CD4-positive, alpha-beta T cell treated with Interleukin-17A for 1 hour (primary cell): ENCODE measurements around the gene FOXN4.
"Not testable (repeated sequence)": the region's sequence is repeated elsewhere in the genome, so short reads cannot be mapped to it uniquely, and the experiment has no call there.

Source experiments
- DNase-seq: peaks from one replicate; pipeline ENCODE4 v3.0.0-alpha.2; 2020

FOXN4 gene, protein sequence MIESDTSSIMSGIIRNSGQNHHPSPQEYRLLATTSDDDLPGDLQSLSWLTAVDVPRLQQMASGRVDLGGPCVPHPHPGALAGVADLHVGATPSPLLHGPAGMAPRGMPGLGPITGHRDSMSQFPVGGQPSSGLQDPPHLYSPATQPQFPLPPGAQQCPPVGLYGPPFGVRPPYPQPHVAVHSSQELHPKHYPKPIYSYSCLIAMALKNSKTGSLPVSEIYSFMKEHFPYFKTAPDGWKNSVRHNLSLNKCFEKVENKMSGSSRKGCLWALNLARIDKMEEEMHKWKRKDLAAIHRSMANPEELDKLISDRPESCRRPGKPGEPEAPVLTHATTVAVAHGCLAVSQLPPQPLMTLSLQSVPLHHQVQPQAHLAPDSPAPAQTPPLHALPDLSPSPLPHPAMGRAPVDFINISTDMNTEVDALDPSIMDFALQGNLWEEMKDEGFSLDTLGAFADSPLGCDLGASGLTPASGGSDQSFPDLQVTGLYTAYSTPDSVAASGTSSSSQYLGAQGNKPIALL

DNA sequence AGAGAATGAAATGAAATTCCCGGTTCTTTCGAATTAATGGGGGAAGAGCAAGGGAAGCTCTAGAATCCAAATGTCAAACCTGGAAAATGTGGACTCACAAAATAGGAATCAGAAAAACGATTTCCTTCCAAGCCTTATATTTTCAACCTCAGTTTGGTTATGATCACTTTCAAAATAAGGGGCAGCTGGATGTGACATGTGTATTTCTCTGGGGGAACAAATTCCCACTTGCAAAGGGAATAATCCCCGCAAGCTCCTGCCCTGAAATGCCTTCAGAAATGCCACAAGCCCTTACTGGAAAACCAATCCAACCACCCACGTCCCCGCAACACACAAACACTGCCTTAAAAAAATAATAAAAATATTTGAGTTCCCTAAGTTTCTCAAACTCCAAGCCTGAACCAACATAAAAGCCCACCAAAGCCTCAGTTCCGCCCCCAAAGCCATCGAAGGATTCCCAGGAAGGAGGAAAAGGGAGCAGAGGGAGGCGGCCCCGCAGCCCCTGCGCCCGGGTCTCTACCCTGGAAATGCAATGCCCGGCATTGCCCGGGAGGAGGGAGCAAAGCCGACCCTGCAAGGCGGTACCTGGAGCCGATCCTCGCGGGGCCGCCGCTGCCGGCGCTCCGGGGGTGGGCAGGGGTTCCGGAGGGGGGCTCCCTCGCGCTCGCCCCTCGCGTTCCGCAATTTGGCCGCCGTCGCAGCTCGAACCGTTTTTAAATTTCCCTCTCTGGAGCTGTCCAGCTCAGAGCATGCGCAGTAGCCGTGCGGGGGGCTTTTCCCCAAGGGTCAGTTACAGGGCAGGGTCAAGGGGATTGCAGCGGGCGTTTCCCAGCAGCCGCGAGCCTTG, at the start of gene FOXN4:
TSS of gene FOXN4 (minus strand) at position 751 of the 847 bp plus-strand sequence. CDS start 963 bp downstream, outside the sequence.
- no peak for DNase-seq

DNA sequence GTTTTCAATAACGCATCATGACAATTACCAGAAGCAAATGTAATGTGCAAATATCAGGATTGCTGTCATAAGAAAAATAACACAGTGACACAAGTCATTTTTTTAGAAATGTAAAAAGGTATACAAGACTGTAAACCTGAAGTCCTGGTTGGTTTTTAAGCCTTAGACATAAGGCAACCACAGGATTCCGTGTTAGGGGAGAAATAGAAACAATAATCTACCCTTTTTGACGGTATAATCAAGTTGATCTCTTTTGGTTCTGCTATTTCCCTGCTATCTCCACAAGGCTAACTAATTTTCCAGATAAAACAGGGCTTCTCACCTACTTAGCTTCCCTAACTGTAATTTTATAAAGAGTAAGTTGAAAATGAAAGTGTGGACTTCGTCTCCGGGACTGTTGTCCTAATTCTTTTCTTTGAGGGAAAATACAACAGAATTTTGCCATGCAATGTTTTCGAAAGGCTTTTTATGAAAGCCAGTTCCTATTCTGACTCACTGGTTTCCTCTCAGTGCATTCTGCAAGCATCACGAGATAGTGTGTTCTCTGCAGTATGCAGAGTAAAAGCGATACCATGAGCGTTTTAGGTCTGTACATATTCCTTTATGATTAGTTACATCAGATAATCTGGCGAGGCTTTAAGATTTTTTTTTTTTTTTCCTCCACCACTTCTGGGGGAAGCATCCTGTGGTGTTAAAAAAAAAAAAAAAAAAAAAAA, 49.2 kb upstream of the FOXN4 start:
- no peak for DNase-seq

DNA sequence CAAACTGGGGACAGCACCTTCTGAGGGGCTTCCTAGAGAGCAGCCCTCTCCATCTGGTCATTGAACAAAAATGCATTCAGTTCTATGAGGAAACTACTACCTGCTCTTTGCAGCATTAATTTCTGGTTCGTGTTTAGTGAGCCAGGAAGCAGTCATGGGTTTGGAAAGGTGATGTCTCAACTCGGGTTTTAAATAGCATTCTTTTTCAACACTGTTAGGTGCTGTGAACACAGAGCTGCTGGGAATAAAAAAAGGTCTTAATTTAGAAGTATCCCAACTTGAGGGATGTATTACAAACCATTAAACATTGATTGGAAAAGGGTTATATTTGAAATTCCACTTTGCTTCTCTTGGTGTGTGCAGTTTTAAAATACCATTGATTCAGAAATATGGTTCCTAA, 47.9 kb upstream of the FOXN4 start:
- DNase-seq: no peak

DNA sequence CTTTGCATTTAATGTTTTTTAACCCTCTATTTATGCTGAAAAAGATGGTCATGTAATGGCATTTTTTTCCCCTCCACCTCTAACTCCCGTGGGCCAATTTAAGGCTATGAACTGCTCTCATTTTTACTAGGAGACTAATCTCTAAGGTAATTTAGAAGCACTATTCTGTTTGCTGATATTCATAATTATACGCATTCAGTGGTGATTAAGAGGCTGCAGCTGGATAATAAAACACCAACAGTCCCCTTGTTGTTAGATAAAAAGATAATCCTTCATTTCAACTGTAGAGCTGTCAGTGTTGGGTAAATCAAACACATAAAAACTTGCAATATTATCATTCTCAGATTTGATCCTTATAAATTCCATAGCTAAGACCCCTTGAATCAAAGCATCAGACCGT, 47.5 kb upstream of the FOXN4 start:
- DNase-seq: no peak

DNA sequence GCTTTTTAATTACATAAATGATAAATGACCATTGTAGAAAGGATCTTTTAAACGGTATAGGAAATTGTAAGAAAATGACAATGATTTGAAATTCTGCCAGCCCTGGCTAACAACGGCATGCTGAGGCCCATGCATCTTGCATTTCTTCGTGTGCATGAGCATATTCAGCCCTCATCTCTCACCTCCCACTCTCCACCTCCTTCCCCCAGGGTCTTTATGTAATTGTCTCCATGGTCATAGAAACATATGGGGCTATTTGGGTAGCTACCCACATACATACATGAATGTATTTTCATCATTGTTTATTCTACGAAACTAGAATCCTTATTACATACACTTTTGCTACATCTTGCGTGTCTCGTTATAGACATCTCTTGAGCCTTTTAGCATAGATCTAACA, 43.1 kb upstream of the FOXN4 start:
- no peak for DNase-seq

DNA sequence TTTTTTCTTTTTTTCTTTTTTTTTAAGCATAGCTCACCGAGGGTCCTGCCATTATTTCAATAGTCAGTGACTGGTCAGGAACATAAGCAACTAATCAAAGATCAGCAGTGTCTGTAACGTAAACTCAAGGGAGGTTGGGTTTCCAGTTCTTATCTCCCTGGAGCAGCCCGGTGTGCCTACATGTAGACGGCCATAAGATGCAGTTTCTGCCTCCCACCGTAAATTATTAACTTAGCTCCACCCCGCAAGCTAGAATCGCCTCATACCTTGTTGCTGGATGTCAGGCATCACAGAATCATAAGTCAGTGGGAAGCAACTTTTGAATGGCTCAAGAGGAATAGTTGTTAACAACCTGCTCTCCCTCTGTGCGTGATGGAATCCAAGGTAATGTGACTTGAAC, 38.5 kb upstream of the FOXN4 start, which contains the start of gene MYO1H:
TSS of gene MYO1H (plus strand) at position 312 of the 400 bp plus-strand sequence. CDS start at position 373, 61 bp downstream.
- DNase-seq: no peak

DNA sequence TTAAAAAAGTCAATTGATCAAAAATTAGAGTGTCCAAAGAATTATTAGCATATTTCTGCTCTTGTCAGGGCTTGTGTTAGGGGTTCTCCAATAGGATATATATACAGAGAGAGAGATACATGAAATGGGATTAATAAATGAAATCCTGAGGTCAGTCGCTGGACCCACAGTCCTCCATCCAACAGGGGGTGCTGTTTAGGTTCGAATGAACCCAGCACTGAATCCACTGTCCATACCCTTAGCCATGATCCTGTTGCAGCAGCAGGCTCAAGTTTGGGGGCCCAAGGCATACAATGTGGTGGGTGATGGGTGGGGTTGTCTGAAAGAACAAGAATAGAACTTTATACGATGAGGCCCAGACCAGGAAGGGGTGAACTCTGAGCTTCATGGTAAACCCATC, 37.8 kb upstream of the FOXN4 start:
- no peak for DNase-seq

DNA sequence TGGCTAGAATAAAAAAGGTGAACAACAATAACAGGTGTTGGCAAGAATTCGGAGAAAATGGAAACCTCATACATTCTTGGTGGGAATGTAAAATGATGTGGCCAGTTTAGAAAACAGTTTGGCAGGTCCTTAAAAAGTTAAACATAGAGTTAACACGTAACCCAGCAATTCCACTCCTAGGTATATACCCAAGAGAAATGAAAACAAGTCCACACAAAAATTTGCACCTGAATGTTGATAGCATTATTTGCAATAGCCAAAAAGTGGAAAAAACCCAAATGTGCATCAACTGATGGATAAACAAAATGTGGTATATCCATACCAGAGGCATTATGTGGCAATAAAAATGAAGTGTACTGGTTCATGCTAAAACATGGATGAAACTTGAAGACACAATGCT, 36.3 kb upstream of the FOXN4 start:
- no peak for DNase-seq

DNA sequence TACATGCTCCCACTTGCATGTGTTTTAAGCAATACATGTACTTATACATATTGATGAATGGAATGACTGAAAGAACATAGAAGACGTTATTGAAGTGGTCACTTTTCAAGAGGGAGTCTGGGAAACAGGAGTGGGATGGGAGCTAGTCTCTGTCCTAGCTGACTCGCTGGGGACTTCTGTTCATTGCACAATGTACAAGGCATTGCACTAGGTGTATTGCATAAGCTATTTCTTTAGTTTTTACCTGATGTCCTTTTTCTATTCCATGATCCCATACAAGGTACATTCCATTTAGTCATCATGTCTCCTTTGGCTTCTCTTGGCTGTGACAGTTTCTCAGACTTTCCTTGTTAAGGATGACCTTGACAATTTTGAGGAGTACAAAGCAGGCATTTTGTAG, 34.6 kb upstream of the FOXN4 start:
- no peak for DNase-seq

DNA sequence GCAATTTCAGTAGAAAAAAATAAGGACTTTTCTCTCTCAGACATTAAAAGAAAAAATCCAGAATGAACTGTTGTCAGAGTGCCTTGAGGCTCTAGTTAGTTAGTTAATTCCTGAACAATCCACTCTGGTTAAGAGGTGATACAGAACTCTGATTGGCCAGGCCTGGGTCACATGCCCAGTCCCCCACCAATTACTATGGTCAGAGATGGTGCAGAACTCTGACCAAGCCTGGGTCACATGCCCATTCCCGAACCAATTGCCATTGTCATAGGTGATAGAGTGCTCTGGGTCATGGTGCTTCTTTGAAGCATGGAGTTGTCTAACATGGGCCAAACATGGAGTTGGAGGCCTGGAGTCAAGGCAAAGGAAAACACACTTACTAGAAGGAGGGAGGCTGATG, 27.5 kb upstream of the FOXN4 start:
- no peak for DNase-seq

DNA sequence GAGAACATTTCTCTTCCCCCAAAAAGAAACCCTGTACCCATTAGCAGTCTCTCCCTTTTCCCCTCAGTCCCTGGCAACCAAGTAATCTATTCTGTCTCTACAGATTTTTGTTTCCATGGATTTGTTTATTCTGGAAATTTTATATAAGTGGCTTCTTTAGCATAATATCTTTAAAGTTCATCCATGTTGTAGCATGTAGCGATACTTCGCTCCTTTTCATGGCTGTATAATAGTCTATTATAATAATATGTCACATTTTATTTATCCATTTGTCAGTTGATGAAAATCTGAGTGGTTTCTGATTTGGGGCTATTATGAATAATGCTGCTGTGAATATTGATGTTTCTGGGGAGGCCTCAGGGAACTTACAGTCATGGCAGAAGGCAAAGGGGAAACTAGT, 25.8 kb upstream of the FOXN4 start:
- no peak for DNase-seq

DNA sequence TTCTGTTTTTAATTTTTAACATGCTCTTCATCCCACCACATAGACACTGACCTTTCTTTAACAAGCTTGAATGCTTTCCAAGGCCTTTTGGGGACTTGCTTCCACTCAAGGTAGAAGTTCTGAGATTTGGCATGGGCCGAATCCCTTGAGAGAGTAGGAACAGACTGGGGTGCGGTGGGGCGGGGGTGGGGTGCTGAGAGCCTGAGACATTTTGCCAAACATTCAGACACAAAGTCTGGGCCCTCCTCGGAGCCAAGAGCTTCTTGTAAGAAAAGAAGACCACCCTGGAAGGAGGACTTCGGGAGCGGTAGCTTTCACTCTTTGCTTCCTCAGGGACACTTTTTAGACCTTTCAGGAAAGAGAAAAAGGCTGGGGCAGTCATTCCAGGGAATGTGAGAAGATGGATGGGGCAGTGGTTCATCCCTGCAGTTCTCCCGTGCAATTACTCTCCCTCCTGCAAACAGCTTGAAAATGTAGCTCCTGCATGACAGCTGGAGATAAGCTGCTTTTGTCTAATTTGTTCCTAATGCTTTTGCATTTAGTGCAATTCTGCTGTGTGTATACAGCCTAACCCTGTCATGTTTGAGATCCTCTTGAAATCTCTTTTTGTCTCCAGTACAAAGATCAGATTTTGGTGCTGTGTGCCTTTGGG, 22.3 kb upstream of the FOXN4 start:
- DNase-seq: no peak

DNA sequence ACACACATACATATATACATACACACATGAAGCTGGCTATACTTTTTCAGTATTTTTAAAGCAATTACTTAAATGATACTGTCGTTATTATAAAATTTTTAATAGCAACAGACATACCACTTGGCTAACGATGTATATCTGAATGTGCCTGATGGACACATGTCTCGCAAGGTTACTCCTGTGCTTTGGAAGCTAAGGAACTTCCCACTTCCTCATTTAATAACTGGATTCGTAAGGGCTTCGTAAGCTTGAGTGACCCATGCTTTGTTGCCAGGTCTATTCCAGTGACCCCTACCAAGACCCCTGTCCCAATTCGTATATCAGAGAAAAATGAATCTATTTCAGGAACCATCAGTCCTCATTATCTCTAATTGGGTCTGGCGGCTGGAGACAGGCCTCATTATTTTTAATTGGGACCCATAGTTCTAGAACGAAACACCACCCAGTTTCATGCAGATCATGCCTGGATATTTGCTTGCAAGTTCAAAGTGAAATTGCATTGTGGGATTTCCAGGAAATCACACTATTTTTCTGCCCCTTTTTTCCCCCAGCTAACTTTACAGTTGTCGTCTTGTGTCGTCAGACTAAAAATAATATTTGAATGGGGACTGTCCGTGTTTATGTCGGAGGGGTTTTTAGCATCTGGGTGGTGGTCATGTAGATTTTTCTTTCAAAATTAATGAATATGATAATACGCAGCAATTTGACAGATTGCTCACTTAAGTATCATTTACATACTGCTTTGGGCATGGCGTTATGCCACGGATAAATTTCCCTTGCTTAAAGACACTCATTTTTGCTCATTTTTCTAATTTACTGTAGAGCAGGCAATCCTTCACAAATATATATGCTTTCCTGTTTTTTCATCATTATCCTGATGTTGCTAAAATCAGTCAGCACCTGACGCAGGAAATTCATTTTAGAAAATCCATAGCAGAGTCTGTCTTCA, 21.5 kb upstream of the FOXN4 start:
- DNase-seq: no peak

DNA sequence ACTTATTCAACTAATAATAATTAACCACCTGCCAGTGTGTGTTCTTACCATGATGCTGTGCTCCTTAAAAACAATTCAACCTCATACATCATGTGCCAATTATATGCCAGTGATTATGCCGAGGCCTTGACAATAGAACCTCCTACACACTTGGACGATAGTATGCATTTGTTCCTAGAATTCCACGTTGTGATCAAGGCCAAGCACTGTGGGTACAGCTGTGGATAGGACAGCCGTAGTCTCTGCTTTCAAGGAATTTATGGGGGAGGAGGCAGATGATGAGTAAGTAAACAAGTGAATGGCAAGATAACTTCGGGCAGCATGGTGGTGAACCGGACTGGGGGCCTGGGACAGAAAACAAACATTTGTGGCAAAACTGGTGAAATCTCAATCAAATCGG, 20.6 kb upstream of the FOXN4 start:
- DNase-seq: no peak

DNA sequence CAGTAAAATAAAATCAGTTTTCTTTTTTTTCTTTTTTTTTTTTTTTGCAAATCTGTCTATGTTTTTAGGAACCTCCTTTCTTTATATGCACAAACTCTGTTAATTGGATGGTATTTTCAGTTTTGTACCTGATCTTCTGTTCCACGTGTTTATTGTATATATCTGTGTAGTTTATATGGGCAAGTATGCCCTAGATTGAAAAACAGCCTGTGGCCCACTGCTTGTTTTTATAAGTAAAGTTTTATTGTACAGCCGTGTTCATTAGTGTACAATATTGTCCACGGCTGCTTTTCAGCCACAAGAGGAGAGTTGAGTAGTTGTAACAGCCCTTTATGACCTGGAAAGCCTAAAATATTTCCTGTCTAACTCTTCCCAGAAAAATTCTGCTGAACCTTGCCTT, 19.9 kb upstream of the FOXN4 start:
- DNase-seq: no peak

DNA sequence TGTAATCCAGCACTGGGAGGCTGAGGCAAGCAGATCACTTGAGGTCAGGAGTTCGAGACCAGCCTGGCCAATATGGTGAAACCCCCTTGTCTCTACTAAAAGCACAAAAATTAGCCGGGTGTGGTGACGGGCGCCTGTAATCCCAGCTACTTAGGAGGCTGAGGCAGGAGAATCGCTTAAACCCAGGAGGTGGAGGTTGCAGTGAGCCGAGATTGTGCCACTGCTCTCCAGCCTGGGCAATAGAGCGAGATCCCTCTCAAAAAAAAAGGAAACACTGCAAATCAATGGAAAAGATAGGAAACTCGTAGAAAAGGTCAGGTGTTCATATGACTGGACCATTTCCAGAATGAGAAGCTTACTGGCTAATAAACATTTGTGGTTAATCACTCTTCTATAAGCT, 12.2 kb upstream of the FOXN4 start:
- not testable (repeated sequence) for DNase-seq

DNA sequence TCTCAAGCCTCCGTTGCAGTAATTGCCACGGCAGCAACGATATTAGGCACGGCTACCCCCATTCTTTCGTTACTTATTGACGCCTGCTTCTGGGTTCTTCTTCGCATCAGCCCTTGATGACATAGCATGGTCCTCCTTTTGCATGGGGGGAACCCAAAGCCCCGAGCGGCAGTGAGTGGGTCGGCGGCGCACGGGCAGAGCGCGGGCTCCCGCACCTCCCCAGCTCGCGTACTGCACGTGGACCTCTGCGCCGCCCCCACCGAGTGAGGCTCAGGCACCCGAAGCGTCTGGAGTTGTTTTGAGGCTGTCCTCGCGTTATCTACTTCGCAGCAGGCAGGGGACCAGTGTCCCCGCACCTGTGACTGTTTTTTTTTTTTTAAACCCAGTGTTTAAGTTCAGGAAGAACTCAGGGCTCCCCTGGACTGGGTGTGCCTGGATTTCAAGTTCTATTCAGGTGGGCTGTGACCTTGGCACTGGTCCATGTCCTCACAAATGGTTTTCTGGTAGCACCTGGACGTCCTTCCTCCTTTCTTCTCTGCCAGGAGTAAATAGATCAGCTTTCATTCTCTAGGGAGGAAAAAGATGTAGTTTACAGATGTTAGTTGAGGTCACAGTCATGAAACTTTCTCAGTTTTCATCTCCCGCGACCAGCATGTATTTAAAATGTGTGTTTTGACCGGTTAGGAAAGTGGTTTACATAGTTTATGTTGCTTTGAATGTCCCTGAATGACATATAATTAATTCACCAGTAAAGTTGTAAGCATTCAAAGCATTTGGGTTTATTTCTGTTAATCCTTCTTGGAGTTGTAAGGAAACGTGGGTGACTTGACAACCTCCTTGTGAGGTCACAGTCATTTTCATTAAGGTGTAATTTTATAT, 1.4 kb upstream of the FOXN4 start:
- DNase-seq: no peak

DNA sequence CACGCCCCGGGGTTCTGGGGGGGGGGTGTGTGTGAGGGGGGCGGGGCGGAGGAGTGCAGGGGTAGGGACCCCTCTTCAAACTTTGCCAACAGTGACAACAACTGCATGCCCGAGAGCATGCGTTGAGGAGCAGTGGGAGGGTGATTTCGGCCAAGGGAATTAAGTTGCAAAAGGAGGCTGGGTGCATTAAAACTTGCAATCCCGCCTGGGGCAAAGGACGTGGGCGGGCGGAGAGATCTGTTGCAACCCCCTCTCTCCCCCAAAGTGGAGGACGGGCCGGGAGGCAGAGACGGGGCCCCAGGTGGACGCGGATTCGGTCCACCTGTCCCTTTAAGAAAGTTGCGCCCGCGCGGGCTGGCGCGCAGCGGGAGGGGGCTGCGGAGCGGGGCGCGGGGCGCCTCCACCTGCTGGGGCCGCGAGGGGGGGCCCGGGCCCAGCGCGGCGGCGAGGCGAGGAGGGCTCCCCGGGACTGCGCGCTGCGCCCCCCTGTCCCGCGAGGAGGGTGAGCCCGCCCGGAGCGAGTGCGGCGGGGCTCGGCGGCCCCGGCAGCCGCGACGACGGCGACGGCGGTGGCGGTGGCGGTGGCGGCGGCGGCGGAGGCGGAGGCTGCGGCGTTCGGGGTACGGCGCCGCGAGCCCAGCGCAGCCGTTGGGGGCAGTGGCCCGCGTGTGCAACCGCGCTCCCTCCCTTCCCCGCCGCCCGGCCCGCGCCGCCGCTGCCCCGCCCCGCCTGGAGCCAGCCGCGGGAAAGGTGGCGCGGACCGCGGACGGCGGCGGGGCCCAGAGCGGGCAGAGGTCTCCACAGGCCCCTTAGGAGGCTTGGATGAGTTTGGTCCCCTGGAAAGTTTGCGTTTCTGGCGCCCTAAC, 530 bp upstream of the FOXN4 start:
- no peak for DNase-seq

DNA sequence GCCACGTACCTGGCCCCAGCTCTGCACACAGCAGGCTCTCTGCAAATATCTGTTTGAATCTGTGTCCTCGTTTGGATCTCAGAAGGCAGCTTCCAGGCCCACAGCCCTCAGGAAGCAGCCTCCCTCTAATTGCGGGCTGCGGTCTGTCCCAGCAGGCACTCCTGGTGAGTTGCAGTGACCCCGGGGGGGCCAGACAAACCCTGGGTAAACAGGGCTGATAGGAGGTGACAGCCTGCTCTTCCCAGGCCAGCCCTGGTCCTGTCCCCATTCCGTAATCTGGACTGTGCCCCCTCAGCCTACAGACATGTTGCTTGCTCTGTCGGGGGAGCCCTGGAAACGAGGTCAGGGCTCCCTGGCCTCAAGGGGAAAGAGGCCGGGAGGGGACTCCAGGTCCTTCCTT, 2.0 kb downstream of the FOXN4 start:
- DNase-seq: no peak
